Sigmoid colon (tissue), 4 donors: ENCODE data around the gene TXNL1.

Experiments
- CTCF ChIP-seq, 4 experiments: fragments of 450-650 bp in 3 of 4; fragments of 200-600 bp in 1 of 4; IDR thresholded peaks; one replicate each; pipeline ENCODE4 v1.5.1; 2016 to 2019; ENCODE audit warnings: antibody characterized with exemption in 4 of 4, mild to moderate bottlenecking in 3 of 4, moderate library complexity in 2 of 4
- EP300 ChIP-seq, 4 donors: sonication (generic); formaldehyde crosslinking; IDR thresholded peaks; one replicate each; pipeline ENCODE4 v1.6.1; 2017; ENCODE audit warnings: antibody characterized with exemption in 4 of 4

- TF ChIP-seq EP300 (IDR thresholded peaks at IDR 0.05): no peak
- TF ChIP-seq CTCF (IDR thresholded peaks at IDR 0.05): peak; percentile 28 to 66 (median 62)
These were observed 62.4 kb downstream of the TXNL1 start for GRCh38 chr18:56575819-56576663.
